ENCODE data around the gene SEMA7A.

DNA sequence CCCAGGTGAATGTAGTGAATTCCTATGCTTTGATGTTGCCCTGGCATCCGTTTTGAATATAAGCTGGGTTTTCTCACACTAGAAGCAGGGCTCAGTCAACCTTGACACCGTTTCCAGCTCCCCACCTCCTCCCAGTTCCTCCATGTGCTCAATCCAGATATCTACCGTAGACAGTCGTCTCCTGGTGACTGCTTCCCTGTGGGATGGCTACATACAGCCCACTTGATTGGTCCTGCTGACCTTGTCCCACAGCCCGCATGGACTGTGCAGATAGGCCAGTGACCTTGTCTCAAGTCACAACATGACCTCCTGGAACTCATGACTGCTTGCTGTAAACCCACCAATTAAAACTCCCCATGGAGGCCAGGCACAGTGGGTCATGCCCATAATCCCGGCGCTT lies 8.1 kb downstream of the SEMA7A start:
- TF ChIP-seq, protein P1, sequence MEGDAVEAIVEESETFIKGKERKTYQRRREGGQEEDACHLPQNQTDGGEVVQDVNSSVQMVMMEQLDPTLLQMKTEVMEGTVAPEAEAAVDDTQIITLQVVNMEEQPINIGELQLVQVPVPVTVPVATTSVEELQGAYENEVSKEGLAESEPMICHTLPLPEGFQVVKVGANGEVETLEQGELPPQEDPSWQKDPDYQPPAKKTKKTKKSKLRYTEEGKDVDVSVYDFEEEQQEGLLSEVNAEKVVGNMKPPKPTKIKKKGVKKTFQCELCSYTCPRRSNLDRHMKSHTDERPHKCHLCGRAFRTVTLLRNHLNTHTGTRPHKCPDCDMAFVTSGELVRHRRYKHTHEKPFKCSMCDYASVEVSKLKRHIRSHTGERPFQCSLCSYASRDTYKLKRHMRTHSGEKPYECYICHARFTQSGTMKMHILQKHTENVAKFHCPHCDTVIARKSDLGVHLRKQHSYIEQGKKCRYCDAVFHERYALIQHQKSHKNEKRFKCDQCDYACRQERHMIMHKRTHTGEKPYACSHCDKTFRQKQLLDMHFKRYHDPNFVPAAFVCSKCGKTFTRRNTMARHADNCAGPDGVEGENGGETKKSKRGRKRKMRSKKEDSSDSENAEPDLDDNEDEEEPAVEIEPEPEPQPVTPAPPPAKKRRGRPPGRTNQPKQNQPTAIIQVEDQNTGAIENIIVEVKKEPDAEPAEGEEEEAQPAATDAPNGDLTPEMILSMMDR (IDR thresholded peaks at IDR 0.05; ENCODE audit: low read depth, low read length, poor library complexity, severe bottlenecking) = no peak
- no peak for TF ChIP-seq EZH2phosphoT487 (IDR thresholded peaks at IDR 0.05; ENCODE audit: borderline replicate concordance, low read length)
